GM10266 (cell line): ENCODE measurements around the gene OTULINL.
A peak's percentile ranks its signal among the peaks of the same experiment; 100 is the strongest.

Experiments used
- DNase-seq: peaks from one replicate; pipeline ENCODE4 v3.0.0; 2012; ENCODE audit errors: extremely low spot score
- TF ChIP-seq, protein P1 (sequence below): IDR thresholded peaks from 2 replicates; pipeline ENCODE4 v1.5.1; 2012; ENCODE audit warnings: mild to moderate bottlenecking, low read depth; ENCODE audit not compliant: control insufficient read depth, insufficient read depth; ENCODE audit errors: missing control alignments

Gene OTULINL

DNA sequence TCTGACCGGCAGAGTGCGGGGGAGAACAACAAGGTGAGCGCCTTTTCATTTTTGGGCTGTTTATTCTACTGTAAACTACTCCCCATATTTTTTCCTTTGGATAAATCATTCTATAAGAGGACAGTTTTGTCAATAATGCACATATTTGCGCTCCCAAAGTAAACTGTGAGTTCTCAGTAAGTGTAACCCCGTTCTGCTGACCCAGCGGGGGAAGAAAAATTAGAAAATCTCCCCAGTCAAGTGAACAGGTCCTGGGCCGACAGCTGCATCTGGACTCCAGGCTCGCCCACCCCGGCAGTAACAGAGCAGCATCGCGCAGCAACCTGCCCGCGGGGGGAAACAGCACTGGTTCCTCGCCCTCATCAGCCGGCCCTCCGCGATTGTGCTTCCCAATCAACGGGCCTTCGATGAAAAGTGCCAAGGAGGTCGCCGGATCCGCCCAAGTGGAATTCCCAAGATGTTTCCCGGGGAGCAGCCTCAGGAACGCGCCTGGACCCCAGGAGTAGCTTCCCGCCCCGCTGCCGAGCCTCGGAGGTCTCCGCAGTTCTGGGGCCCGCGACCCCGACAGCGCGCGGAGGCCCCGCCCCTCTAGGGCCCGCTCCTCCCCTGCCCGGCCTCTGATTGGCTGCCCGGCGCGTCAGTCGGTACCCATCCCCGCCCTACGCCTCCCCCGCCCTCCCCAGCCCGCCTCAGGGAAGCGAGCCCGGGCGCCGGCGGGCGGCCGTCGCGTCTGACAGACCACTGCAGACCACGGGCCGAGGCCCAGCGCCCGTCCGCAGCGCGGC, at the start of gene OTULINL:
TSS of gene OTULINL (plus strand) at position 687 of the 785 bp plus-strand sequence. CDS start 103 bp downstream, outside the sequence.
- DNase-seq: peak; percentile 99
- TF ChIP-seq, protein P1, sequence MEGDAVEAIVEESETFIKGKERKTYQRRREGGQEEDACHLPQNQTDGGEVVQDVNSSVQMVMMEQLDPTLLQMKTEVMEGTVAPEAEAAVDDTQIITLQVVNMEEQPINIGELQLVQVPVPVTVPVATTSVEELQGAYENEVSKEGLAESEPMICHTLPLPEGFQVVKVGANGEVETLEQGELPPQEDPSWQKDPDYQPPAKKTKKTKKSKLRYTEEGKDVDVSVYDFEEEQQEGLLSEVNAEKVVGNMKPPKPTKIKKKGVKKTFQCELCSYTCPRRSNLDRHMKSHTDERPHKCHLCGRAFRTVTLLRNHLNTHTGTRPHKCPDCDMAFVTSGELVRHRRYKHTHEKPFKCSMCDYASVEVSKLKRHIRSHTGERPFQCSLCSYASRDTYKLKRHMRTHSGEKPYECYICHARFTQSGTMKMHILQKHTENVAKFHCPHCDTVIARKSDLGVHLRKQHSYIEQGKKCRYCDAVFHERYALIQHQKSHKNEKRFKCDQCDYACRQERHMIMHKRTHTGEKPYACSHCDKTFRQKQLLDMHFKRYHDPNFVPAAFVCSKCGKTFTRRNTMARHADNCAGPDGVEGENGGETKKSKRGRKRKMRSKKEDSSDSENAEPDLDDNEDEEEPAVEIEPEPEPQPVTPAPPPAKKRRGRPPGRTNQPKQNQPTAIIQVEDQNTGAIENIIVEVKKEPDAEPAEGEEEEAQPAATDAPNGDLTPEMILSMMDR: no peak

DNA sequence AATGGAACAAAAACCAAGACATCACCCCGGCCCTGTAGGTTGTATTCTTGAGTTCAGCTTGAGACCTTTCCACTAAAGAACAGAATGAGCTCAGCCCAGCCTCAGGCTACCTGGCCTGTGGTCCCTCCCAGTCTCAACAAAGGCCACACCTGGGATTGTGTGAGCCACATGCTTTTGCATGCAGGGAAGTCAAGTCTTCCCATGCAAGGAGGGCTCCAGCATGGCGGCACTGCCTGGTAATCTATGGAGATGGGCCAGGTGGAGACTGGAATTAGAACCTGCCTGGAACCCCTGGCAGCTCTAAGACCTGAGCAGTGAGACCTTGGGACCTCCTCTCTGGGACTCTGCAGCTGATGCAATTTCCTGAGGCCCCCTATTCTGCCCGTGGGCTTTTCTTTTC, 49.4 kb upstream of the OTULINL start:
- DNase-seq: no peak

DNA sequence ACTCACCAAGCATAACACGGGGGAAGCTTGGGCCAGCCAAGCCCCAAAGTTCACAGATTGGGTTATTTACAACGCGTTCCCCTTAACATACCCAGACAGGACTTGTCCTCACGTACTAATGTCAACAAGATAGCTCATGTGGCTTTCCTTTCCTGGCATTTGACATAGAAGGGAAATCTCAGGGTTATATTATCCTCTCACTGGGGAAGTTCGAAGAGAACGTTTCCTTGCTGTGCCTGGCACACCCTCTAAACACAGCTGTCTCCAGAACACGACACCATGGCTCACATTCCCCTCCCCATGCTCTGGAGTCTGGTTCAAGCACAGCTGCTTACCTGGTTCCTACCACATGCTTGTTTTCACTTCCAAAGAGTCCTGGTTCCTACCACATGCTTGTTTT, 46.8 kb upstream of the OTULINL start:
- no peak for DNase-seq
- TF ChIP-seq, protein P1: no peak

More for the DNA sequence above, 49.4 kb upstream of the OTULINL start:
- TF ChIP-seq, protein P1: no peak

DNA sequence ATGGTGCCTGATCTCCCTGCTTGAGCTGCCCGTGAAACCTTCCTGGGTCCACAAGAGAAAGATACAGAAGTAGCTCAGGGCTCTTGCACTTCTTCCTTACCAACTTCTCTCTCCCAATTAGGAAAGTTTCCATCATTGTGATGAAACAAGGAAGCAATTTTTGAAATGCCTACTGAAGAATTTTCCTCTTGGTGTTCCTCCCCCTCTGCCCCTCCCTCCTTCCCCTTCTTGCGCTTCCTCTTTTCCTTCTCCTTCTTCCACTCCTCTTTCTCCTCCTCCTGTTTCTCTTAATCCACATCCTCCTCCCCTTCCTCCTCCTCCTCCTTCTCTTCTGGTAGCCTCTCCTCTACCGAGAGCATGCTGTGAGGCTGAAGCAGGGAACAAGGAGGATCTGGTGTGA, 36.3 kb upstream of the OTULINL start:
- no peak for DNase-seq
- TF ChIP-seq, protein P1: no peak

DNA sequence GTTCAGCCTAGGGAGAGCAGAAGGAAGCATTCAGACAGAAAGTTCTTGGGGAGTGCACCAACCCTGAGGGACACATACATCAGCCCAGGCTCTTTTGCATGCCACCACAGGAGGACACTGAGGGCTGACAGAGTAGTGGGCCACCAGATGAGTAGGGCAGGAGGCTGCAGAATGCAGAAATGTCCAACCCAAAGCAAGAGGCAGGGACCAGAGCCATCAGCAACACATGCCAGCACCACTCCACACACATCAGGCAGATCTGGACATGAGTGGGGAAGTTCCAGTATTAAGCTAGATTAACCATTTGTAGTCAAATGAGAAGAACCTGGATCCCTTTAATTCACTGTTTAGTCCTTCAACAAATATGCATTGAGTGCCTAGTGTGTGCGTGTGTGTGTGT, 35.7 kb upstream of the OTULINL start:
- no peak for DNase-seq
- TF ChIP-seq, protein P1: no peak

DNA sequence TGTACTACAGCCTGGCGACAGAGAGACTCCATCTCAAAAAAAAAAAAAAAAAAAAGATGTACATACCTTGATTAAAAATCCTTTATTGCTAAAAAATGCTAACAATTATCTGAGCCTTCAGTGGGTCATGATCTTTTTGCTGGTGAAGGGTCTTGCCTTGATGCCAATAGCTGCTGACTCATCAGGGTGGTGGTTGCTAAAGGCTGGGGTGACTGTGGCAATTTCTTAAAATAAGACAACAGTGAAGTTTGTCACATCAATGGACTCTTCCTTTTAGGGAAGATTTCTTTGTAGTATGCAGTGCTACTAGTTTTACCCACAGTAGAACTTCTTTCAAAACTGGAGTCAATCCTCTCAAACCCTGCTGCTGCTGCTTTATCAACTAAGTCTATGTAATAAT, 33.9 kb upstream of the OTULINL start:
- no peak for DNase-seq
- TF ChIP-seq, protein P1: no peak

DNA sequence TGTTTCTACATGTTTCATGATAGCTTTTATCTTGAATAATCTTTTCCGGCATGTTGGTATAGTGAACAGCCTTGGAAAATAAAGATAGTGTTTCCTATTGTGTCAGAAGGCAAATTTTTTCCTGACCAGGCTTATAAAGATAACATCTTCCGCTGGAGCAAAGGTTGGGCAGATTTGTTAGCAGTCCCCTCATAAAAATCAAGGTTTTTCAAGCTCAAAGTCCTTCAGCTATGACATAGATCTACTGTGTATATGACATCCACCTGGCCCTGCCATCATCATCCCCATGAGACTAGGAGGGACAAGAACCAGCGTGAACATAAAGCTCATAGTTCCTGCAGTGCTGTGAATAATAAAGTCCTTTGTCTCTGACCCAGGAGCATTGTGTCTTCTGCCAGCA, 30.4 kb upstream of the OTULINL start:
- TF ChIP-seq, protein P1: no peak
- no peak for DNase-seq
